GM12878 (cell line): ENCODE data around the gene FOXJ3. TPM values are rescaled to one million over a fixed set of nuclear protein-coding genes. Genes with fewer than 3 reads are reported as not detected.
A peak's percentile ranks its signal among the peaks of the same experiment; 100 is the strongest.

Experiments
- ATAC-seq: fragments of 200-7000 bp; cut with Tn5 transposase; 3 replicates; pipeline ENCODE4 v1.9.1; 2020; ENCODE audit warnings: mild to moderate bottlenecking, moderate library complexity
- BruUV-seq: library from RNA; stranded (reverse); fragments of 400-500 nt; replicated peaks from 2 replicates; lab custom pipeline; 2021; lab: Mats Ljungman, UMichigan
- CTCF ChIA-PET: fragments of 300-600 bp; sonication (Branson Sonifier 250); formaldehyde crosslinking; extraction: SDS; loops from one replicate; lab custom pipeline; 2021; ENCODE audit warnings: inconsistent platforms; lab: Yijun Ruan, JAX
- POLR2A ChIA-PET: fragments of 350-600 bp; formaldehyde crosslinking; extraction: SDS; loops from one replicate; lab custom pipeline; 2021; ENCODE audit warnings: inconsistent platforms; lab: Charles Lee
- RAD21 ChIA-PET: fragments of 300-600 bp; sonication (Branson Sonifier 250); formaldehyde crosslinking; loops from one replicate; lab custom pipeline; 2023; ENCODE audit warnings: antibody characterized with exemption; ENCODE audit not compliant: unreplicated experiment; lab: Charles Lee
- SMC1A ChIA-PET: fragments of 300-600 bp; sonication (Branson Sonifier 250); formaldehyde crosslinking; loops from one replicate; lab custom pipeline; 2023; ENCODE audit not compliant: unreplicated experiment, uncharacterized antibody; lab: Charles Lee
- DNase-seq: peaks from one replicate; pipeline ENCODE4 v3.0.0-alpha.2; 2011; ENCODE audit warnings: low read depth, low spot score
- FAIRE-seq: peaks from 3 replicates; lab custom pipeline; 2011; peaks lifted over from hg19 to GRCh38; lab: Jason Lieb, UNC
- H2AFZ ChIP-seq: 2 replicates; pipeline ENCODE4 v1.6.0; 2011; ENCODE audit warnings: low read depth, low read length, control low read depth; ENCODE audit not compliant: control insufficient read depth
- H3K27ac ChIP-seq: 2 replicates; pipeline ENCODE4 v1.5.1; 2011; ENCODE audit warnings: control low read depth; ENCODE audit not compliant: control insufficient read depth, insufficient read depth
- H3K27me3 ChIP-seq, 2 experiments: replicated peaks in 1 of 2; 2 replicates each; pipeline versions ENCODE4 v1.6.0 to v1.6.1; 2011; ENCODE audit warnings: low read length in 1 of 2; ENCODE audit not compliant: control insufficient read depth in 2 of 2, insufficient read depth in 2 of 2
- H3K36me3 ChIP-seq, 2 experiments: 2 replicates each; pipeline ENCODE4 v1.5.1; 2011; ENCODE audit warnings: low read length in 1 of 2; ENCODE audit not compliant: control insufficient read depth in 2 of 2, insufficient read depth in 2 of 2
- H3K4me1 ChIP-seq: 2 replicates; pipeline ENCODE4 v1.6.1; 2011; ENCODE audit warnings: mild to moderate bottlenecking, low read length, moderate library complexity, mixed read lengths; ENCODE audit not compliant: control insufficient read depth, insufficient read depth
- H3K4me2 ChIP-seq: 2 replicates; pipeline ENCODE4 v1.6.0; 2011; ENCODE audit warnings: control low read depth; ENCODE audit not compliant: control insufficient read depth, insufficient read depth
- H3K4me3 ChIP-seq: fragments of 200-600 bp; sonication (generic); 2 replicates; pipeline ENCODE4 v1.5.1; 2016
- H3K79me2 ChIP-seq: 2 replicates; pipeline ENCODE4 v1.6.0; 2011; ENCODE audit warnings: low read length; ENCODE audit not compliant: control insufficient read depth, insufficient read depth
- H3K9ac ChIP-seq: 2 replicates; pipeline ENCODE4 v1.8.0; 2011; ENCODE audit warnings: low read length, control low read depth, mixed read lengths; ENCODE audit not compliant: control insufficient read depth, insufficient read depth
- H3K9me3 ChIP-seq: replicated peaks from 3 replicates; pipeline ENCODE4 v1.5.1; 2011; ENCODE audit warnings: mild to moderate bottlenecking, low read length; ENCODE audit not compliant: control insufficient read depth, insufficient read depth
- H4K20me1 ChIP-seq: 2 replicates; pipeline ENCODE4 v1.6.0; 2011; ENCODE audit not compliant: control insufficient read depth, insufficient read depth
- DPF2 ChIP-seq: fragments of 450-650 bp; IDR thresholded peaks from 2 replicates; pipeline ENCODE4 v1.6.1; 2017; ENCODE audit warnings: mild to moderate bottlenecking
- E2F8 ChIP-seq: fragments of 450-650 bp; IDR thresholded peaks from 2 replicates; pipeline ENCODE4 v1.6.1; 2018; ENCODE audit warnings: mild to moderate bottlenecking, low read depth, moderate library complexity; ENCODE audit not compliant: partially characterized antibody
- EZH2 ChIP-seq: IDR thresholded peaks from 2 replicates; pipeline ENCODE4 v1.6.1; 2012; ENCODE audit warnings: low read depth, mild to moderate bottlenecking, control low read depth, inconsistent platforms, low read length, borderline replicate concordance; ENCODE audit not compliant: control insufficient read depth
- MTA2 ChIP-seq: fragments of 450-650 bp; IDR thresholded peaks from 2 replicates; pipeline ENCODE4 v1.6.1; 2016; ENCODE audit warnings: low read depth, mild to moderate bottlenecking, moderate library complexity
- PRDM15 ChIP-seq: fragments of 450-650 bp; formaldehyde crosslinking; IDR thresholded peaks from 2 replicates; pipeline ENCODE4 v1.4.0; 2020; ENCODE audit warnings: mild to moderate bottlenecking, moderate library complexity
- RELA ChIP-seq: fragments of 450-650 bp; IDR thresholded peaks from 2 replicates; pipeline ENCODE4 v1.8.0; 2014; ENCODE audit warnings: borderline replicate concordance; ENCODE audit not compliant: partially characterized antibody
- REST ChIP-seq: IDR thresholded peaks from 2 replicates; pipeline ENCODE4 v1.6.1; 2012; ENCODE audit warnings: mild to moderate bottlenecking, low read depth, low read length
- SREBF1 ChIP-seq: IDR thresholded peaks from 2 replicates; pipeline ENCODE4 v1.6.1; 2012; ENCODE audit warnings: mild to moderate bottlenecking, low read length
- ZNF622 ChIP-seq: fragments of 450-650 bp; IDR thresholded peaks from 2 replicates; pipeline ENCODE4 v1.6.1; 2017; ENCODE audit warnings: mild to moderate bottlenecking, inconsistent platforms
- WGBS: methylation state at CpG from one replicate; pipeline ENCODE4 v1.1.6; 2016; ENCODE audit warnings: low lambda C conversion rate; ENCODE audit not compliant: insufficient replicate concordance, insufficient coverage; ENCODE audit errors: missing lambda C conversion rate; 5-methylcytosine and 5-hydroxymethylcytosine counted together
- in situ Hi-C: fragments of 300-500 bp; cut with MboI; formaldehyde crosslinking; loops from 9 replicates; pipeline ENCODE4 v1.14.3; 2018; ENCODE audit warnings: mixed read lengths
- intact Hi-C: fragments of 100-400 bp; cut with micrococcal nuclease; formaldehyde crosslinking; loops from one replicate; pipeline ENCODE4 v1.14.2; 2022; ENCODE audit not compliant: unreplicated experiment
- polyA plus RNA-seq, 11 experiments: library from polyadenylated mRNA; depleted of rRNA in 4 of 11; unstranded in 6 of 11; stranded (reverse) in 5 of 11; fragments of >200 nt; fragmentation: Nextera tagmentation in 4 of 11; fragmentation: Illumina TruSeq in 1 of 11; extraction: Ambion mirVana in 4 of 11; extraction: Trizol in 1 of 11; gene quantifications; 1 replicate in 1 of 11; 2 replicates in 10 of 11; pipeline versions ENCODE4 v1.2.1 to v1.2.3, GENCODE V29; 2011 to 2016; ENCODE audit warnings: inconsistent platforms in 2 of 11, missing spikeins in 2 of 11, low read depth in 1 of 11
- total RNA-seq, 4 experiments: library from RNA; depleted of rRNA in 3 of 4; stranded (reverse); fragments of >200 nt in 3 of 4; fragmentation: Illumina TruSeq in 1 of 4; extraction: Trizol in 1 of 4; gene quantifications; 2 replicates each; pipeline versions ENCODE4 v1.2.1 to v1.2.3, GENCODE V29; 2013 to 2021

Gene FOXJ3
- total and polyA plus RNA-seq, 10 of the 15 experiments (the other 5 are each of a cell fraction or from before 2014, with no cell fraction given): 9.5 to 54.2 (median 24.7) TPM

GRCh38 chr1:42260376-42261070 is 74.5 kb downstream of the FOXJ3 start (continued):
- TF ChIP-seq E2F8 (no peak), MTA2 (no peak), REST (no peak)

GRCh38 chr1:42259739-42260064 is 75.3 kb downstream of the FOXJ3 start:
- TF ChIP-seq SREBF1 (no peak), DPF2 (no peak), EZH2 (no peak), RELA (no peak), PRDM15 (no peak), ZNF622 (no peak)
- in situ Hi-C loops: no loop called here
- SMC1A ChIA-PET: interaction anchor here (1.2 to 2.8 kb wide), 2 partner anchors 58 to 253 kb away, joined by 3 to 8 read pairs; no protein-coding TSS in a partner anchor
- POLR2A ChIA-PET: interaction anchor here (1.3 kb wide), 1 partner anchor 10 kb away, joined by 3 read pairs; no protein-coding TSS in a partner anchor
- Histone ChIP-seq H3K36me3 (peaks cover 0 to 4% of the 10 kb centered on the region in 2 experiments; a peak in 1 of 4 replicates), H3K4me1 (peaks cover 33% of the 10 kb centered on the region), H2AFZ (no peak overlapping the region), H3K9me3 (no peaks in the 10 kb centered on the region; the same call in none of the 3 replicates), H3K79me2 (peaks cover 51% of the 10 kb centered on the region), H3K4me2 (peak overlapping the region; percentile 67), H3K27ac (peak overlapping the region; percentile 66), H3K9ac (no peak overlapping the region), H4K20me1 (no peaks in the 10 kb centered on the region), H3K27me3 (no peaks in the 10 kb centered on the region), H3K4me3 (no peak overlapping the region)
- RAD21 ChIA-PET: interaction anchor here (0.8 to 1.6 kb wide), 2 partner anchors 74 to 300 kb away, joined by 3 to 4 read pairs; no protein-coding TSS in a partner anchor
- 55% methylated on average over 4 of the region's 4 CpGs for WGBS
- ATAC-seq (peak; percentile 10), DNase-seq (no peak), FAIRE-seq (no peak)
- CTCF ChIA-PET: interaction anchor here (0.9 to 2.2 kb wide), 2 partner anchors 13 to 19 kb away, joined by 3 to 6 read pairs; no protein-coding TSS in a partner anchor
- BruUV-seq: no TSS peak
- intact Hi-C loops: no loop called here
